MG63 (cell line): ENCODE measurements around the gene BOLA1. TPM values are rescaled to one million over a fixed set of nuclear protein-coding genes. Genes with fewer than 3 reads are reported as not detected.
"Not testable (repeated sequence)": the region's sequence is repeated elsewhere in the genome, so short reads cannot be mapped to it uniquely, and the experiment has no call there.

Source experiments
- DNase-seq: peaks from one replicate; pipeline ENCODE4 v3.0.0-alpha.2; 2020
- H3K27me3 ChIP-seq: fragments of 250-450 bp; sonication (Bioruptor Pico); 2 replicates; pipeline ENCODE4 v1.5.1; 2020; ENCODE audit warnings: mild to moderate bottlenecking, moderate library complexity
- H3K36me3 ChIP-seq: fragments of 250-450 bp; sonication (Bioruptor Pico); 2 replicates; pipeline ENCODE4 v1.5.1; 2020; ENCODE audit warnings: mild to moderate bottlenecking, moderate library complexity
- H3K4me3 ChIP-seq: fragments of 250-450 bp; sonication (Bioruptor Pico); 2 replicates; pipeline ENCODE4 v1.5.1; 2020; ENCODE audit warnings: mild to moderate bottlenecking, moderate library complexity
- H3K9me3 ChIP-seq: fragments of 250-450 bp; sonication (Bioruptor Pico); 2 replicates; pipeline ENCODE4 v1.5.1; 2020; ENCODE audit warnings: mild to moderate bottlenecking, moderate library complexity
- total RNA-seq: library from RNA; depleted of rRNA; stranded (reverse); fragments of >200 nt; shearing (Covaris generic); gene quantifications from 2 replicates; pipeline ENCODE4 v1.2.3, GENCODE V29; 2014; ENCODE audit warnings: low replicate concordance

BOLA1 gene
- total RNA-seq, 1 experiment from 2014 or later = 33.3 TPM

- H3K4me3 ChIP-seq = peak overlapping the region; percentile 68
- no peaks in the 10 kb centered on the region for H3K36me3 ChIP-seq
- no peaks in the 10 kb centered on the region for H3K9me3 ChIP-seq
- no peaks in the 10 kb centered on the region for H3K27me3 ChIP-seq
- DNase-seq = peak; percentile 52
Observed at GRCh38 chr1:149884433-149885338, 14.7 kb upstream of the BOLA1 start.

- DNase-seq = peak; percentile 97
- H3K27me3 ChIP-seq = no peaks in the 10 kb centered on the region
- H3K36me3 ChIP-seq = no peaks in the 10 kb centered on the region
- no peaks in the 10 kb centered on the region for H3K9me3 ChIP-seq
- peak overlapping the region; percentile 68 for H3K4me3 ChIP-seq
Observed at GRCh38 chr1:149885339-149886120, 13.8 kb upstream of the BOLA1 start.

- not testable (repeated sequence) for H3K27me3 ChIP-seq, DNase-seq, H3K9me3 ChIP-seq, H3K36me3 ChIP-seq
- H3K4me3 ChIP-seq = peak overlapping the region; percentile 68
Observed at GRCh38 chr1:149886121-149886395, 13.3 kb upstream of the BOLA1 start.

DNA sequence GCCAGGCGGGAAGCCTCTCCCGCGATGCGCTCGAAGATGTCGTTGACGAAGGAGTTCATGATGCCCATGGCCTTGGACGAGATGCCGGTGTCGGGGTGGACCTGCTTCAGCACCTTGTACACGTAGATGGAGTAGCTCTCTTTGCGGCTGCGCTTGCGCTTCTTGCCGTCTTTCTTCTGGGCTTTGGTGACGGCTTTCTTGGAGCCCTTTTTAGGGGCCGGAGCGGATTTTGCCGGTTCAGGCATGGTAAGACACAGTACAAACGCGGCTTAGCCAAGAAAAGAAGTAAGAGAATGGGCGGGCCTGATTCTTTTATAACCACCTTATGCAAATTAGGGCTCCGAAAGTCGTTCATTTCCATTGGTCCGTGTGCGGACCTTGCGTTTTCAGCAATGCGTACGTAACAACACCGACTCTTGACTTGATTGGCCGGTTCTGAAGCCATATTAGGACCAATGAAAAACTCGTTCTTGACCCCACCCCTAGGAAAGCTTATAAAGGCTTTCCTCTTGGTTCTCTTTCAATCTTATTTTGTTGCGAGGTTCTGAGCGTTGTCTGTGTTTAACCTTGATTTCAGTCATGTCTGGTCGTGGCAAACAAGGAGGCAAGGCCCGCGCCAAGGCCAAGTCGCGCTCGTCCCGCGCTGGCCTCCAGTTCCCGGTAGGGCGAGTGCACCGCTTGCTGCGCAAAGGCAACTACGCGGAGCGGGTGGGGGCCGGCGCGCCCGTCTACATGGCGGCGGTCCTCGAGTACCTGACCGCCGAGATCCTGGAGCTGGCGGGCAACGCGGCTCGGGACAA is 12.8 kb upstream of the BOLA1 start:
- peak; percentile 92 for DNase-seq
- Histone ChIP-seq H3K36me3 (no peaks in the 10 kb centered on the region), H3K9me3 (no peaks in the 10 kb centered on the region), H3K27me3 (no peaks in the 10 kb centered on the region), H3K4me3 (peak overlapping the region; percentile 68)

DNA sequence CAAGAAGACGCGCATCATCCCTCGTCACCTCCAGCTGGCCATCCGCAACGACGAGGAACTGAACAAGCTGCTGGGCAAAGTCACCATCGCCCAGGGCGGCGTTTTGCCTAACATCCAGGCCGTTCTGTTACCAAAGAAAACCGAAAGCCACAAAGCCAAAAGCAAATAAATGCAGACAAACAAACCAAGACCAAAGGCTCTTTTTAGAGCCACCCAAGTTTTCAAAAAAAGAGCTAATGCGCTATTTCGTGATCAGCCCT is 12.2 kb upstream of the BOLA1 start:
- H3K9me3 ChIP-seq, H3K27me3 ChIP-seq, H3K36me3 ChIP-seq, DNase-seq: not testable (repeated sequence)
- peak overlapping the region; percentile 68 for H3K4me3 ChIP-seq

DNA sequence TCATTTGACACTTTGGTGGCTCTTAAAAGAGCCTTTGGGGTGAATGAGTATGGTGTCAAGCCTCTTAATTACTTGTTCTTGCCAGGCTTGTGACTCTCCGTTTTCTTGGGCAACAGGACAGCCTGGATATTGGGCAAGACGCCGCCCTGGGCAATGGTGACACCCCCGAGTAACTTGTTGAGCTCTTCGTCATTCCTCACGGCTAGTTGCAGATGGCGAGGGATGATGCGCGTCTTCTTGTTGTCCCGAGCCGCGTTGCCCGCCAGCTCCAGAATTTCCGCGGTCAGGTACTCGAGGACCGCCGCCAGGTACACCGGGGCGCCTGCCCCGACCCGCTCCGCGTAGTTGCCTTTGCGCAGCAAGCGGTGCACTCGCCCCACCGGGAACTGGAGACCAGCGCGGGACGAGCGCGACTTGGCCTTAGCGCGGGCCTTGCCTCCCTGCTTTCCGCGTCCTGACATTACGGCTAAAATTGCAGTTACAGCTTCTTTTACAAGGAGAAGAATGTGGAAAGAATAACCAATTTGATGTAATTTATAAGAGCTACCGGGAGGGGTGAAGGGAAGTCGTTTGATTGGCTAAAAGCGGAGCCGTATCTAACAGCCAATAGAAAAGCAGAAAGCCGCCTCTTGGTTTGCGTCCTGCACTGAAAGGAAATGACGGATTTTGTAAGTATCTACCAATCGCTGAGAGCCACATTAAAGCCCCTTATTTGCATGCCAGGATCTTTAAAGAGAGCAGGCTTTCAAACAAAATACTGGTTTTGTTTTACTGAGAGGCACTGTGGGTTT is 11.7 kb upstream of the BOLA1 start:
- Histone ChIP-seq H3K27me3 (no peaks in the 10 kb centered on the region), H3K4me3 (peak overlapping the region; percentile 68), H3K9me3 (no peaks in the 10 kb centered on the region), H3K36me3 (no peaks in the 10 kb centered on the region)
- DNase-seq = peak; percentile 89

DNA sequence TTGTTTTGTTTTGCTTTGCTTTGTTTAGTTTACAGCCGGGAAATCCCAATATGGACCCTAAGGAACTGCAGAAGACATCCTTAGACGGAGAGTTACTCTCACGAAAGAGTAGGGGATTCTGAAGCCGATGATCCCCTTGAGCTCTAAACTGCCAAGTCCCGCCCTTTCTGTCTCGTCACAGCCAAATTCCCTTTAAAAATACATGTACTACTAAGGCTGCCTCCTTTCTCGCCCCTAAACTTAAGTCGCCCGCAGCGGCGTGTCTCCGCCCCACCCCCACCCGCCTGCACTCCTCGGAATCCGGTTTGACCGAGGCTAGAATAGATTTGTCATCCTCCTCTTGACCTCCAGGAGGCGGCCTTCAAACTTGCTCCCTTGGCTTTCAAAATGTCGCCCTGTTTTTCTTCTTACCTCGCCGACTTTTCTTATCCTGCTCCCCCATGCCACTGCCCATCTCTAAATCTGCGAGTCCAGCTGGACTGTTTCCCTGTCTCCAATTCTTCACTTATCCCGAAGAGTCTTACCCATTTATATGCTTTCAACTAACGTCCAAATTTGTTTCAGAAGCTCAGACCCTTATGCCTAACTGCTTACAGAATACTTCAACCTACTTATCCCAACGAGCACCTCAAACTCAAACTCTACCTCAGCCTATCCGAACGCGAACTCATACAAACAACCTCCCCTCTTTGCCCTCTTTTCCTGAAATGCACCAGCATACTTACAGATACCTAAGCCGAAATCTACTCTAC is 10.9 kb upstream of the BOLA1 start:
- peak; percentile 87 for DNase-seq
- H3K4me3 ChIP-seq = peak overlapping the region; percentile 68

DNA sequence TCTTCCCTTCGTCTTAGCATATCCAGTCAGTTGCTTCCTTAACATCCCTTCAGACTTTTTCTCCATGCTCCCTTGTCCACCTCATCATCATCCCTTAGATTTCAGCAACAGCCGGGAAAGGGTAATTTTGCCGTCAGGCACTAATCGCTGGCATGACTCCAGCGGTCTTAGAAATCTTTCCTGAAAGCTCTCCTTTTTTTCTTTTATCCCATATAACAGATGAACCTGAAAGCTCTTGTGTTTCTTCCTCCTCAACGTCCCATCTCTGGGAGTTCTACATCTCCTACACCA is 10.4 kb upstream of the BOLA1 start:
- Histone ChIP-seq H3K9me3 (no peaks in the 10 kb centered on the region), H3K4me3 (peak overlapping the region; percentile 68), H3K36me3 (no peaks in the 10 kb centered on the region), H3K27me3 (no peaks in the 10 kb centered on the region)
- peak; percentile 31 for DNase-seq

More for the DNA sequence above, 10.9 kb upstream of the BOLA1 start:
- Histone ChIP-seq H3K27me3 (no peaks in the 10 kb centered on the region), H3K36me3 (no peaks in the 10 kb centered on the region), H3K9me3 (no peaks in the 10 kb centered on the region)

- peaks cover 5% of the 10 kb centered on the region; the same call in 1 of the 2 replicates for H3K36me3 ChIP-seq
- H3K27me3 ChIP-seq = no peaks in the 10 kb centered on the region
- H3K4me3 ChIP-seq = no peak overlapping the region
- no peak for DNase-seq
- H3K9me3 ChIP-seq = no peaks in the 10 kb centered on the region
Observed at GRCh38 chr1:149896575-149896974, 2.8 kb upstream of the BOLA1 start.

GRCh38 chr1:149903836-149904491 is 4.6 kb downstream of the BOLA1 start:
- H3K4me3 ChIP-seq = no peak overlapping the region
- no peaks in the 10 kb centered on the region for H3K9me3 ChIP-seq
- peaks cover 5% of the 10 kb centered on the region; the same call in 1 of the 2 replicates for H3K36me3 ChIP-seq
- H3K27me3 ChIP-seq = no peaks in the 10 kb centered on the region
- no peak for DNase-seq

GRCh38 chr1:149906570-149907075 is 7.3 kb downstream of the BOLA1 start:
- H3K36me3 ChIP-seq = no peaks in the 10 kb centered on the region; the same call in 1 of the 2 replicates
- no peaks in the 10 kb centered on the region for H3K9me3 ChIP-seq
- H3K4me3 ChIP-seq = no peak overlapping the region
- no peaks in the 10 kb centered on the region for H3K27me3 ChIP-seq
- DNase-seq = no peak

GRCh38 chr1:149914545-149914944 is 15.2 kb downstream of the BOLA1 start:
- H3K27me3 ChIP-seq = no peaks in the 10 kb centered on the region
- H3K36me3 ChIP-seq = no peaks in the 10 kb centered on the region
- H3K4me3 ChIP-seq = no peak overlapping the region
- DNase-seq = no peak
- H3K9me3 ChIP-seq = no peaks in the 10 kb centered on the region

- Histone ChIP-seq H3K9me3 (no peaks in the 10 kb centered on the region), H3K4me3 (no peak overlapping the region), H3K36me3 (no peaks in the 10 kb centered on the region), H3K27me3 (no peaks in the 10 kb centered on the region)
- DNase-seq = no peak
Observed at GRCh38 chr1:149915429-149916192, 16.2 kb downstream of the BOLA1 start.

- no peaks in the 10 kb centered on the region for H3K27me3 ChIP-seq
- H3K36me3 ChIP-seq = peaks cover 2% of the 10 kb centered on the region; the same call in 1 of the 2 replicates
- no peaks in the 10 kb centered on the region for H3K9me3 ChIP-seq
- H3K4me3 ChIP-seq = no peak overlapping the region
- DNase-seq = no peak
Observed at GRCh38 chr1:149916193-149916897, 17.0 kb downstream of the BOLA1 start.
